Activated naive CD4-positive, alpha-beta T cell treated with anti-CD3 and anti-CD28 coated beads, Interleukin-2, amount 50 U/mL, for 16 hours (primary cell): ENCODE measurements around the gene TWIST2.

Source experiments
- DNase-seq: peaks from one replicate; pipeline ENCODE4 v3.0.0-alpha.2; 2020

TWIST2 gene

DNA sequence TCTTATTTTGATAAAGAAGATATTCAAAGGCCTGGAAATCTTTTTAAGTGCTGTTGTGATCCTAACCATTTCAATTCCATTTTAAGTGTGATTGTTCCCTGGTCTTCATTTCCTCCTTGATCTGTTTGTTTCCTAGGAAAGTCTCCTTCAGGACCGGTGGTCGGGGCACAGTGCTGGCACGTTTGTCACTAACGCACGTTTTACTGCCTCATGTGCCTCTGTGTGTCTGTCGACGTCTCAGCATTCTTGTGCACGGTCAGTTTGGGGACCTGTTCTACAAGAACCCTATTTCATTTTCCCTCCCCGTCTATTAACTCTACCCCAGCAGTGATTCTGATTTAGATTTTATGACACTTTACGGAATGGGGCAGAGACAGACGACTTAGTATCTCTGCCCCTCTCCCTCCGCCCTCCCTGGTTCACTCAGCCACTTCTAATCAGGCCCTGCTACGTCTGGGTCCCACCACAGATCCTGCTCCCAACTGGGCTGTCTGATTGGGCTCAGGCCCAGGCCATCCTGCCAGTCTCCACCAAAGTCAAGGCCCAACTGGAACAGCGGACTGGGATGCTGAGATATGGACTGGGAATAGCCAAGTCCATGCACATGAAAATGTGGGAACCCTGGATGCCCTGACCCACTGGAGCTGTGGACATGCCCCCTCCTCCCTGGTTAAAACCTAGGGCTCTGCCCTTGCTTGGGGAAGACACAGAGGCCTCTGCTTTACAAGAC is 95.6 kb downstream of the TWIST2 start:
- no peak for DNase-seq

DNA sequence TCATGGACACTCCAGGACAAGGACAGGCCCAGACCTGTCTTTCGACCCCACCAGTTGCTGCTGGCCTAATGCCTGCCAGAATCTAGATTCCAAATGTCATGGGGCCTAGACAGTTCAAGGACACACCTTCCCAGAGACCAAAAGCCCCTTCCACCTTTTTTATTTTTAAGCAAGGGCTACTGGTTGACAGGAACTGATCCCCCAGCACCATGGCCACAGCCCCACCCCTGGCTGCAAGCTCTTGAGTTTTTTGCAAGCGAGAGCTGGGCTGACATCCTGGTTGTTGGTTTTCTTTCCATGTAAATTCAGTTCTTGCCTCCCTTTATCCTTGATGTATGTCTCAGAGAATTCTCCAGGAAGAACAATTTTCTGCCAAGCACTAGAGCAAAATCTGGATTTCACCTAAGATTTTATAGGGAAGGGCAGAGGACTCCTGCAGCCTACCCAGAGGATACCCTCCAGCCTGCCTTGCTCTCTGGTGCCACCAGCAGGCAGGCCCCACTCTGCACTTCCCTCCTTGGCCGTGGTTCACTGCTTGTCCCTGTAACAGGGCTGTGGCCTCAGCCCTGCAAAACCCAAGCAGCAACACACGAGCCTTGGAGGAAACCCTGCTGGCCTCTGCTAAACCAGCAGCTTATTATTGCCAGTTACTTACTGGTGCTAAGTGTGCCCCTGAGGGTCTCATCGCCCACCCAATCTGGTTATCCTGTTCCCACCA is 97.7 kb downstream of the TWIST2 start:
- no peak for DNase-seq

DNA sequence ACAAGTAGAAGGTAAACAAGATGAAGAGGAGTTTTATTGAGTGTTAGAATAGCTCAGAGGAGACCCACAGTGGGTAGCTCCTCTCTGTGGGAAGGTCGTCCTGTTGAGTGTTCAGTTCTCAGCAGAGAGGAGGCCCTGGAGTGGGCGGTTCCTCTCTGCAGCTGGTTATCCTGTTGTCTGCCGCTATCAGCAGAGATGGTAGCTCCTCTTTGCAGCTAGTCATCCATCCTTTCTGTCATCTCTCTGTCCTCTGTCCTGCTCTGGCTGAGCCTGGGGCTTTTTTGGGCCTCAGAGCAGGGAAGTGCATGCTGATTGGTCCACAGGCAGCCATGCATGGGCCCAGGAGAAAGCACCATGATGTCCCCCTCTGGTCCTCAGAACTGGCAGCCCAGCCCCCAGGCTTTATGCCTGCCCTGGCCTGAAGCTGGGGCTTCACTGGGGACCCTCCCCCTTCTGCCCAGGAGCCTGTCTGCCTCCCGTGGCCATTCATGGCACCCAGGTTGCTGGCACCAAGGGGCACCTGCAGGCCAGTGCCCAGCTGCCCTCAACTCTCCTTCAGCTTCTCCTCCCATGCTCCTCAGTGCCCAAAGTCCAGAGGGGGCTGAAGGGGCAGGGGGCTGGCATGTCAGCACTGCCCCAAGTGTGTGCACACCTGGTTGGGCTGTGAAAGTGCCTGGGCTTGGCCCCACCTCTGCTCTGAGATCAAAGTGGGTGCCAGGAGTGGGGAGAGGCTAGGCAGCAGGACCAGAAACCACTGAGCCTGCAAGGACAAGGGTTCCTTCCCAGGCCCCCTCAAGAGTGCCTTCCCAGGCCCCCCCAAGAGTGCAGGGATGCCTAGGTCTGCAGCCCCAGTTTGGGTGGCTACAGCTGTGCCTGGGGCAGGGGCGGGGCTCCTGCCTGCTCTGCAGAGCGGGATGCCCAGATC is 98.7 kb downstream of the TWIST2 start:
- DNase-seq = no peak

DNA sequence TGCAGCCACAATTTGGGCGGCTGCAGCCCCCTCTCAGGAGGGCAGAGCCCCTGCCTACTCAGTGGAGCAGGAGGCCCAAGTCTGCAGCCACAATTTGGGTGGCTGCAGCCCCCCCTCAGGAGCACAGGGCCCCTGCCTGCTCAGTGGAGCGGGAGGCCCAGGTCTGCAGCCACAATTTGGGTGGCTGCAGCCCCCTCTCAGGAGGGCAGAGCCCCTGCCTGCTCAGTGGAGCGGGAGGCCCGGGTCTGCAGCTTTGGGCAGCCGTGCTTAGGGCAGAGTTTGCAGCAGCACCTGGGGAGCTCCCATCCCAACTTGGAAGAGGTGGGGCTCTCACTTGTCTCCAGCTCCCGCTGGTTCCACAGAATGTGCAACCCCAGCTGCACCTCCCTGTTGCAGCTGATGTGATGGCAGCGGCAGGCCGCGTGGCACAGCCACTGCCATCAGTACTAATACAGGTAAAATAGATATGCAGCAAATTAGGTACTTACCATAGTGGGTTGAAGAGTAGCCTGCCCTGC is 99.4 kb downstream of the TWIST2 start:
- DNase-seq = no peak

DNA sequence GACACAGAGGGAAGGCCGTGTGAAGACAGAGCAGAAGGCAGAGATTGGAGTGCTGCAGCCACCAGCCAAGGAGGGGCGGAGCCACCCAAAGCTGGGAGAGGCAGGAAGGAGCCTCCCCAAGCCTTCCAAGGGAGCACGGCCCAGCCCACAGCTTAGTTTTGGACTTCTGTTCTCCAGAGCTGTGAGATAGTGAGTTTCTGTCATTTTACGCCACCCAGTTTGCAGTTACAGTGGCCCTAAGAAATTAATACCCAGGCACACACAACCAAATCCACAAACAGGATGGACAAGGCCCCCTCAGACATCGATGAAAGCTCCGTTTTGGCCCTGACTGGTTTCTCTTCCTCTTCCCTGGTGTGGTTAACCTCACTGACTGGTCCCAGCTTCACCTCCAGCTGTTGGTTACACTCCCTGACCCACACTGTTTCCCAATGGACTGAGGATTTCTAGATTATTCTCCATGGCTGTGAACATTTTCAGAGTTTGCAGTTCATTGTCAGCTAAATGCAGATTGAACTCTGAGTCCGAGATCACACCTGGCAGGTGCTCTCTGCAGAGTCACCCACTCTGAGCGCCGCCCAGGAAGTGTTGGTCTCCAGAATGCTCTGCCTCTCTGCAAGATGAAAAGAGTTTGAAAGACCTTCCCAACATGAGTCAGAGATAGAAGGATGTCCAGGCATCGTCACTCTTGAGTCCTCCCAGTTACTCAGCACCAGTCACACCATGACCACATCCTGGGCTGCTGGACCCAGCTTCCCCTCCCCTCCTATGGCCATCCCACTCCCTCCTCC is 100.2 kb downstream of the TWIST2 start:
- DNase-seq = no peak

DNA sequence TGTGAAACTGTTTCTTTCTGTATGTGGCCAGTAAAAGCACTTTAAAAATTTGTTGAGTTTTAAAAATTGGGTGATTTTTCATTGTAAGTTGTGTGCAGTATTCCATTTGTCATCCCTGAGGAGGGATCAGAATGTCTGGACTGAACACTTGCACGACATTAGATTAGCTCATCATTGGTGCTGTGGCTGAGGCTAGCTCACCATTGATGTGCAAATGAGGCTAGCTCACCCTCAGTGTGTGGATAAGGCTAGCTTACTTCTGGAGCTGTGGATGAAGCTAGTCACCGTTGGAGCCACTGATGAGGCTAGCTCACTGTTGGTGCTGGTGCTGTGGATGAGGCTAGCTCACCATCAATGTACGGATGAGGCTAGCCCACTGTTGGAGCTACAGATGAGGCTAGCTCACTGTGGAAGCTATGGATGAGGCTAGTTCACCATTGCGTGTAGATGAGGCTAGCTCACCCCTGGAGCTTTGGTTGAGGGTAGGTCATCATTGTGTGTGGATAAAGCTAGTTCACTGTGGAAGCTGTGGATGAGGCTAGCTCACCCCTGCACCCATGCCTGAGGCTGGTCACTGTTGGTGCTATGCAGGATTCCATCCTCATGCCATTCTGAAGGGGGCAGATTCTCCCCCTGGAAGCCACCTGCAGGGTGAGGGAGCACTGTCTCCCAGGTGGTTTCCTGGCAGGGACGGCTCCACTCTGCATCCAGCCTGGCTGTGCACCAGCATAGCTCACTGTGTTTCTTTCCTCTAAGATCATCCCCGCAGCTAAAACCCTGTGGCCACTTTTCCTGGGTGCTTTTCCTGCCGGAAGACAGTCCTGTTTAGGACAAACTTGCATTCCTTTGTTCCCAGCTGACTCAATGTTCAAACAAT is 101.1 kb downstream of the TWIST2 start:
- no peak for DNase-seq

DNA sequence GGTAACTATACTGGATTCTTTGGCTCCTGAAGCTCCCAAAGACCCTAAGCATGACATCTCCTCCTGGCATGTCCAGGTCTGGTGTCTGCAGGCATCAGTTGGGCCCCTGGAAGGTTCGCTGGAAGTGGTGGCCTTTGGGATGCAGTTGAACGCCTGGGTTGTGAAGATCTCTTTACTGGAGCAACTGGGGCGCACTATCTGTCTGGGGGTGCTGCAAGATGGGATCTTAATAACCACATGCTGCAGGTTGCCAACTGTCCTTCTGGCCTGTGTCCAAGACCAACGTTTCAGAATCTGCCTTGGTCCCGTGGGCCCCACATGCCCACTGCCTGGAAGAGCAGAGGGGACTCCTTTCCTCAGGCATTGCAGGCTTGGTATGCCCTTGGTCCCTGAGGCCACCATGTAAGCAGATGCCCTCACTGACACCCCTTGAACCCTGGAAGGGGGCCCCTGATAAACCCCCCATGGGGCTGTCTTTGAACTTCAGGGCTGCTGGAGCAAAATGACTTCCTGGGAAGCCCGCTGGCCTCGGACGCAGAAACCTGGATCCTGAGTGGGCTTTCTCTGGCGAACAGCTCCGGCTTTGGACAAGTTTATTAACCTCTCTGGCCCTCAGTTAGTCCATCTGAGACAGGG is 101.9 kb downstream of the TWIST2 start:
- no peak for DNase-seq

DNA sequence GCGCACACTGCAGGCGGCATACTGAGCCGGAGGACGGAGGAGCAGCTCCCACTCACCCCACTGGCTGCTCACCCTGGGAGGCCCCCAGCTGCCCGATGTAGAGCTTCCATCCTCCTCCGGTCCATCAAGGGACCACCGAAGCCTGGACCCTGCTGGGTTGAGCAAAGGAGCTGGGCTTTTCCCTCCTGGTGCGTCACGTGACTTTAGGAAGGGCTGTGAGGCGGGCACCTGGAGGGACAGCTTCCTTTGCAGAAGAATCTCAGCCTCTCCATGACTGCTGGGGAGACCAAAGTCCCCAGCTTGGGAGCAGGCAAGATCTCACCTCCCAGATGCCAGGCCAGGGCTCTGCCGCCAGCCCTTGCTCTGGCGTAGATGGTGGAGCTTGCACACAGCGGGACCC is 102.7 kb downstream of the TWIST2 start:
- DNase-seq = no peak

DNA sequence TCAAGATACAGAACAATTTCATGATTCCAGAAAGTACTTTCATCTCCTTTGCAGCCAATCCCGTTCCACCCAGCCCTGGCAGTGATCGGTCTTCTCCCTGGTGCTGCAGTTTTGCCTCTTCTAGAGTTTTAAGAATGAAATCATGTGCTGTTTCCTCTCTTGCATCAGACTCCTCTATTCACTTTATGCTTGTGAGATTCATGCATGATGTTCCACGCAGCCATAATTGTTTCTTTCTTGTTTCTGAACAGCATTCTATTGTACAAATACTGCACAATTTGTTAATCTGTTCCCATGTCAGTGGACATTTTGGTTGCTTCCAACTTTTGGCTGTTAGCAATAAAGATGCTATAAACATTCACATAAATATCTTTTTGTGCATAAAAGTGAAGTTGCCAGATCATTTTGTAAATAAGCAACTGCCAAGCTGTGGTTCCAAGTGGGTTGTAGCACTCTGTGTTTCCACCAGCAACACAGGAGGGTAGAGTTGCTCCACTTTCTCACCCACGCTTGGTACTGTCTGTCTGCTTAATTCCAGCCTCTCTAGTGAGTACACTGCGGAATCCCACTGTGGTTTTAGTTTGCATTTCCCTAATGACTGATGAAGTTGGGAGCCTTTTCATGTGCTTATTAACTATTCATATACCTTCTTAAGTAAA is 104.5 kb downstream of the TWIST2 start:
- DNase-seq = no peak

DNA sequence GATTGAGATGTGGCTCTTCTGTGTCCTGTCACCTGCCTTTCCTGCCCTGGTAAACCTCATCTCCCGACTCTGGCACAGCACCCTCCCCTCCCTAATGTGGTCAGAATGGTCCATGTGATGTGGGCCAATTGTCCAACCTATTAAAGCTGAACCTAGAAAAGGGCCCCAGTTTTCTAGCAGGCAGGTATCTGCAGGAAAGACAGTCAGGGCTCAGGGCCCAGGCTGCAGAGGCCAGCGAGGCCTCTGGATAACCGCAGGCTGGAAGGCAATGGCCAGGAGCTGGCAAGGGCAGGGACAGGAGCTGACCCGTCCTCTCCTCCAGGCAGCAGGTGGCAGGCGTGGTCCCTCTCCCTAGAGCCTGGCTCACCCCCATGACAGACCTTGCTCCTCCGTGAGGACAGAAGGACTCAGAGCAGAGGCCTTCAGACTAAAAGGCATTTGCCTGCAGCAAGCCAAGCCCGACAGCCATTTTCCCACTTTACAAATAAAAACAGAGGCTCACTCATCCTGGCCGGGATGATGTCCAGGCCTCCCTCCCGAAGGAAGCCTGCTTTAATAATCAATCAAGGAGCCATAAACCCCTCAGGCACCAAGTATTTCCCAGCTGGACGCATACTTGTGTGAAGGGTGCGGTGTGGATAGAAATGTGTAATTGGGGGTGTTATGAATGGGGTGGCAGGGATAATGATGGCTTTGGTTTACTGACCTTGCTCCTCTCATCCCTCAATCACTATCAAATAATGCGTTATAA is 107.1 kb downstream of the TWIST2 start:
- no peak for DNase-seq

DNA sequence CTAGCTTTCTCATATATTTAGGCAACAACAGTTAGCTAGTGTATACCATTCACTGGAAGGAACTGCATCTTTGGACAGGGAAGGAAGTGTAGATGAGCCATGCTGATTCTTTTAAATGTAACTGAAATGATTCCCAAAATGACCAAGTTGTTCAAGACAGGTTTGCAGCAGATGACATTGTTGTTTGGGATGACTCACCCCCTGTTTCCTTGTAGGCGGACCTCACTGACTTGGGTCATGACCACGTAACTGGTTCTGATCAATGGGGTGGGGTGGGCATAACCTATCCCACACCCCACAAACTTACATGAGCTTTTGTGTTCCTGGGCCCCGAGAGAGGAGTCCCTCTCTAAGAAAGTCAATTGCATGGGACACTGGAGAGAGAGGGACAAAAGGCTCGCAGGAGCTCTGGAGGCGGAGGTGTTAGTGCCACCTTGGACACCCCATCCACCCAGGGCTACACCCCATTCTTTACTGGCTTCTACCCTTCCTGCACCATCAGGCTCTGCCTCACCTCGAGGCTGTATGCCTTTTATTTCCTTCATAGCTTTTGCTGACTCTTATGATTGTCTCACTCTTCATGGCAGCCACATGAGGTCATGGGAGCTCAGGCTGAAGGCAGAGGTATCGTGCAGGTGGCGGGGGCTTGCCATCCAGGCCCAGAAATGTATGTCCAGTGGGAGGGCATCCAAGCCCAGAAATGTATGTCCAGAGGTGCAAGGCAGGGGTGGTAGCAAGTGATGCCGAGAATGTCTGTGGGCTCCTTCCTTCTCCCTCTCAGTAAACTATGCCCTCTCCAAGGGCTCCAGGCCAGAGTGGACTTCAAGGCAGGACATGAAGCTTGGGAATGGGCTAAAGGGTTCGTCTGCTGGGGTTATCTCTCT is 108.0 kb downstream of the TWIST2 start:
- DNase-seq = no peak

DNA sequence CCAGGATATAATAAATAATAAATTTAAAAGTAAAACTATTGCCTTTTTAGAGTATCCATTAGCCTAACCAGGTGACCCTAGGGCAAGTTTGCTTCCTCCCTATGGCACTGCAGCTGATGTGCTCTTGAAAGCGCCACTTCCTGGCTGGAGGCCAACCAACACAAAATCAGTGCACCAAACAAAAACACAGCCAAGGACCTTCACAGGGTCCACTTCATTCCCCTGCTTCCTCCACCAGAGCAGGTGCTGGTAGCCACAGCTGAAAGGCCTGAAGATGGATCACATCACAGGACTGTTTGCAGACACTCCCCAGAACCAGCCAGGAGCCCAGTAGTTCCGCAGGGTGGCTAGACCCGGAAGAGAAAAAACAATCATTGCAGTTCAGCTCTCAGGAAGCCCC is 108.8 kb downstream of the TWIST2 start:
- DNase-seq = no peak
